Measurements from ENCODE around the gene TP53I13. TPM values are rescaled to one million over a fixed set of nuclear protein-coding genes. Genes with fewer than 3 reads are reported as not detected.

The TP53I13 gene
- total and polyA plus RNA-seq, 2 of the 13 experiments (the other 11 are each of a cell fraction or from before 2014, with no cell fraction given), result 16.9 to 25.7 TPM

DNA sequence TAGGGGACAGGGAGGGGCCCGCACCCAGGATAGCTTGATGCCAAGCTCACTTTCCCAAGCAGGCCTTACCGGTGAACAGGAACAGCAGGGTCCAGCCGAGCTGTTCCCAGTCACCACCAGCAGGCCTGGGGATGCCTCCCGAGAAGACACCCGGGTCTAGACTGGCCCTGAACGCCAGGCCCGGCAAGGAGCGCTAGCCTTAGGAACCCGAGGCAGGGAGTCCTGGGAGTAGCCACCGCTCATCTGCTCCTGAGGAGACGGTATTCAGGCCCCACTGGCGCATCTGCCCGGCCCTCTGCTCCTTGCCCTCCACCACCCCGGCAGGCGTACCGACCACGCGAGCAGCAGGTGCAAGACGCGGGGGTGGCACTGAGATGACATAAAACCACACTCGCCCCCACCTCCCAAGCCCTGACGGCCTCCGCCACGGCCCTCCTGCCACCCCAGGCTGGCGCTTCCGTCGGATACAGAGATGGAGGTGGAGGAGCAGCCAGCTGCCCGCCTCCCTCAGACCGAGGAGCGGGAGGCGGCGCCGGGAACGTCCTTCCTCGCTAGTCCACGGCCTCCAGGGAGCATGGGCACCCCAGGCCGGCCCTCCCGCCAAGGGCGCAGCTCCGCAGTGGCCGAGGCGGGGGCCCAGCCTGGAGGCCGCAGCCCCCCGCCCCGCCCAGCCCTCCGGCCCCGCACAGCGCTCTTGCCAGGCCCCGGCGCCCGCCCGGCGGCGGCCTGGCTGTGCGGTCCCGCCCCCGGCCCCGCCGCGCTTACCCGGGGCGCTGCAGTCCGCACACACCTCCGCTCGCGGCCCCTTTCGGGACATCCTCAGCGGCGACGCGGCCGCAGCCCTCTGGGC lies 20.3 kb downstream of the TP53I13 start (continued):
- TF ChIP-seq TARDBP (CRISPR knock-in tag; IDR thresholded peaks at IDR 0.05) (no peak), ZNF687 (CRISPR knock-in tag; IDR thresholded peaks at IDR 0.05) (peak; percentile 76), KDM4B (CRISPR knock-in tag; IDR thresholded peaks at IDR 0.05) (no peak), HNRNPLL (IDR thresholded peaks at IDR 0.05; ENCODE audit: low read depth, low read length, poor library complexity, severe bottlenecking) (peak; percentile 32), HNF4A (CRISPR knock-in tag; IDR thresholded peaks at IDR 0.05) (no peak), PCBP1 (IDR thresholded peaks at IDR 0.05; ENCODE audit: borderline replicate concordance, low read depth, low read length) (no peak), KAT7 (CRISPR knock-in tag; IDR thresholded peaks at IDR 0.05; ENCODE audit: borderline replicate concordance) (no peak), SATB2 (CRISPR knock-in tag; IDR thresholded peaks at IDR 0.05) (no peak), ZSCAN20 (CRISPR knock-in tag; IDR thresholded peaks at IDR 0.05; ENCODE audit: borderline replicate concordance) (no peak), DMAP1 (CRISPR knock-in tag; IDR thresholded peaks at IDR 0.05) (0 out of 2 replicates have a peak, but pooled peaks have one; percentile 35), MAZ (IDR thresholded peaks at IDR 0.05; ENCODE audit: borderline replicate concordance, low read depth, low read length) (no peak), MAZ (CRISPR knock-in tag; IDR thresholded peaks at IDR 0.05; ENCODE audit: low read depth) (no peak), ZNF773 (CRISPR knock-in tag; IDR thresholded peaks at IDR 0.05; ENCODE audit: borderline replicate concordance) (no peak), ZFP1 (CRISPR knock-in tag; IDR thresholded peaks at IDR 0.05) (no peak), NRL (CRISPR knock-in tag; IDR thresholded peaks at IDR 0.05; ENCODE audit: borderline replicate concordance) (peak; percentile 58; the same call in 1 of the 2 replicates), ZNF234 (CRISPR knock-in tag; conservative IDR thresholded peaks at IDR 0.05) (no peak), GTF3A (CRISPR knock-in tag; conservative IDR thresholded peaks at IDR 0.05) (no peak), PCBP2 (optimal IDR thresholded peaks at IDR 0.05; ENCODE audit: low read depth, low read length, poor library complexity, severe bottlenecking) (no peak), MAX (IDR thresholded peaks at IDR 0.05) (peak; percentile 38; the same call in 1 of the 2 replicates), ZNF569 (CRISPR knock-in tag; IDR thresholded peaks at IDR 0.05; ENCODE audit: borderline replicate concordance) (no peak), ZNF782 (CRISPR knock-in tag; IDR thresholded peaks at IDR 0.05; ENCODE audit: borderline replicate concordance) (no peak), RXRA (CRISPR knock-in tag; IDR thresholded peaks at IDR 0.05) (peak; percentile 57; the same call in 1 of the 2 replicates)
- TF ChIP-seq, protein P1, sequence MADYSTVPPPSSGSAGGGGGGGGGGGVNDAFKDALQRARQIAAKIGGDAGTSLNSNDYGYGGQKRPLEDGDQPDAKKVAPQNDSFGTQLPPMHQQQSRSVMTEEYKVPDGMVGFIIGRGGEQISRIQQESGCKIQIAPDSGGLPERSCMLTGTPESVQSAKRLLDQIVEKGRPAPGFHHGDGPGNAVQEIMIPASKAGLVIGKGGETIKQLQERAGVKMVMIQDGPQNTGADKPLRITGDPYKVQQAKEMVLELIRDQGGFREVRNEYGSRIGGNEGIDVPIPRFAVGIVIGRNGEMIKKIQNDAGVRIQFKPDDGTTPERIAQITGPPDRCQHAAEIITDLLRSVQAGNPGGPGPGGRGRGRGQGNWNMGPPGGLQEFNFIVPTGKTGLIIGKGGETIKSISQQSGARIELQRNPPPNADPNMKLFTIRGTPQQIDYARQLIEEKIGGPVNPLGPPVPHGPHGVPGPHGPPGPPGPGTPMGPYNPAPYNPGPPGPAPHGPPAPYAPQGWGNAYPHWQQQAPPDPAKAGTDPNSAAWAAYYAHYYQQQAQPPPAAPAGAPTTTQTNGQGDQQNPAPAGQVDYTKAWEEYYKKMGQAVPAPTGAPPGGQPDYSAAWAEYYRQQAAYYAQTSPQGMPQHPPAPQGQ (CRISPR knock-in tag; IDR thresholded peaks at IDR 0.05; ENCODE audit: borderline replicate concordance), result no peak

Data from HepG2 (cell line).